ENCODE data around the gene LRRC2.

GRCh38 chr3:46501702-46502101 lies 64.4 kb downstream of the LRRC2 start:
- TF ChIP-seq CTCF (IDR thresholded peaks at IDR 0.05 in 8 of 11, conservative IDR thresholded peaks at IDR 0.05 in 3 of 11) (no peak), POLR2AphosphoS5 (IDR thresholded peaks at IDR 0.05) (no peak), POLR2A (IDR thresholded peaks at IDR 0.05) (no peak)
